OCI-LY3 (cell line): ENCODE results near the gene CEP85L.

Experiments
- EZH2phosphoT487 ChIP-seq: fragments of 200-600 bp; shearing (Covaris generic); IDR thresholded peaks from 2 replicates; pipeline ENCODE4 v1.6.1; 2018; ENCODE audit warnings: antibody characterized with exemption, mixed run types, low read depth
- TF ChIP-seq, protein P1 (sequence below): fragments of 200-600, 300-600 bp; sonication (generic); IDR thresholded peaks from 2 replicates; pipeline ENCODE4 v1.5.1; 2014; ENCODE audit warnings: antibody characterized with exemption, low read length, low read depth

DNA sequence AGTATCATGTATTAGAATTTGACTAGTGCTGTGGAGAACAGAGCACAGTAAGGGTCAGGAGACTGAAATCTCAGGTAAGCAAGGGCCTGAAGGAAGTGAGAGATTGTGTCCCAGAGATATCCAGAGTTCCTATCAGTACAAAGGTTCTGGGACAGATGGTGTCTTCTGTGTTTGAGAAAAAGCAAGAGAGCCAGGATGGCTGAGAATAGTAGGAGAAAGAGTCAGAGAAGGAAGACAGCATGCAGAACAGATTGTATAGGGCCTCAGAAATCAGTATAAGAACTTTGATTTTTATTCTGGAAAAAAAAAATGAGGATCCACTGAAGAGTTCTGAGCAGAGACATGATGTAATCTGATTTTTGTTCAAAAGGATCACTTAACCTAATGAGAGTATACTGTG, 178.1 kb downstream of the CEP85L start:
- TF ChIP-seq, protein P1, sequence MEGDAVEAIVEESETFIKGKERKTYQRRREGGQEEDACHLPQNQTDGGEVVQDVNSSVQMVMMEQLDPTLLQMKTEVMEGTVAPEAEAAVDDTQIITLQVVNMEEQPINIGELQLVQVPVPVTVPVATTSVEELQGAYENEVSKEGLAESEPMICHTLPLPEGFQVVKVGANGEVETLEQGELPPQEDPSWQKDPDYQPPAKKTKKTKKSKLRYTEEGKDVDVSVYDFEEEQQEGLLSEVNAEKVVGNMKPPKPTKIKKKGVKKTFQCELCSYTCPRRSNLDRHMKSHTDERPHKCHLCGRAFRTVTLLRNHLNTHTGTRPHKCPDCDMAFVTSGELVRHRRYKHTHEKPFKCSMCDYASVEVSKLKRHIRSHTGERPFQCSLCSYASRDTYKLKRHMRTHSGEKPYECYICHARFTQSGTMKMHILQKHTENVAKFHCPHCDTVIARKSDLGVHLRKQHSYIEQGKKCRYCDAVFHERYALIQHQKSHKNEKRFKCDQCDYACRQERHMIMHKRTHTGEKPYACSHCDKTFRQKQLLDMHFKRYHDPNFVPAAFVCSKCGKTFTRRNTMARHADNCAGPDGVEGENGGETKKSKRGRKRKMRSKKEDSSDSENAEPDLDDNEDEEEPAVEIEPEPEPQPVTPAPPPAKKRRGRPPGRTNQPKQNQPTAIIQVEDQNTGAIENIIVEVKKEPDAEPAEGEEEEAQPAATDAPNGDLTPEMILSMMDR: no peak
- TF ChIP-seq EZH2phosphoT487: no peak
